HepG2 (cell line): ENCODE measurements around the gene GRK4.

ENCODE experiments used
- CC2D1A ChIP-seq: sonication (generic); formaldehyde crosslinking; IDR thresholded peaks from 2 replicates; pipeline ENCODE4 v1.8.1; 2023; ENCODE audit warnings: mild to moderate bottlenecking, missing genetic modification reagents
- CHD2 ChIP-seq: IDR thresholded peaks from 2 replicates; pipeline ENCODE4 v1.6.1; 2011; ENCODE audit warnings: low read depth, low read length, improper control_type of control experiment
- FOXO4 ChIP-seq: sonication (generic); formaldehyde crosslinking; conservative IDR thresholded peaks from 2 replicates; pipeline ENCODE4 v1.8.1; 2023; ENCODE audit warnings: missing genetic modification reagents
- HMG20A ChIP-seq: IDR thresholded peaks from 2 replicates; pipeline ENCODE4 v1.6.1; 2016; ENCODE audit warnings: borderline replicate concordance
- HNRNPH1 ChIP-seq: fragments of 200-400 bp; formaldehyde crosslinking; optimal IDR thresholded peaks from 2 replicates; pipeline ENCODE3; 2017; ENCODE audit warnings: mild to moderate bottlenecking, low read depth, low read length
- ZBTB43 ChIP-seq: sonication (generic); formaldehyde crosslinking; conservative IDR thresholded peaks from 2 replicates; pipeline ENCODE4 v1.4.0; 2020; ENCODE audit warnings: missing genetic modification reagents
- ZNF34 ChIP-seq: sonication (generic); formaldehyde crosslinking; IDR thresholded peaks from 2 replicates; pipeline ENCODE4 v1.4.0; 2020; ENCODE audit warnings: mild to moderate bottlenecking, missing genetic modification reagents, borderline replicate concordance
- ZNF501 ChIP-seq: sonication (generic); formaldehyde crosslinking; IDR thresholded peaks from 2 replicates; pipeline ENCODE4 v1.5.1; 2020; ENCODE audit warnings: mild to moderate bottlenecking, moderate library complexity, missing genetic modification reagents

- TF ChIP-seq FOXO4 (CRISPR knock-in tag) (no peak), ZNF501 (CRISPR knock-in tag) (no peak), HNRNPH1 (no peak), ZBTB43 (CRISPR knock-in tag) (no peak), HMG20A (CRISPR knock-in tag) (no peak), CHD2 (no peak), ZNF34 (CRISPR knock-in tag) (no peak), CC2D1A (CRISPR knock-in tag) (no peak)
These were observed 122.7 kb downstream of the GRK4 start for GRCh38 chr4:3085948-3086670.
